Fibroblast of the aortic adventitia (primary cell): ENCODE results near the gene OR4D2. TPM values are rescaled to one million over a fixed set of nuclear protein-coding genes. Genes with fewer than 3 reads are reported as not detected.
"Not testable (repeated sequence)": the region's sequence is repeated elsewhere in the genome, so short reads cannot be mapped to it uniquely, and the experiment has no call there.

Source experiments
- DNase-seq: peaks from one replicate; pipeline ENCODE4 v3.0.0-alpha.2; 2010; ENCODE audit warnings: low read depth
- H3K4me3 ChIP-seq: 2 replicates; pipeline ENCODE4 v1.5.1; 2011; ENCODE audit warnings: low read depth, mild to moderate bottlenecking, control low read depth, low read length, moderate library complexity
- total RNA-seq: library from RNA; depleted of rRNA; stranded (reverse); fragments of >200 nt; gene quantifications from 2 replicates; pipeline ENCODE4 v1.2.3, GENCODE V29; 2012; ENCODE audit warnings: low replicate concordance
- TF ChIP-seq, protein P1 (sequence below): IDR thresholded peaks from 2 replicates; pipeline ENCODE4 v1.5.1; 2011; ENCODE audit warnings: mild to moderate bottlenecking, low read length, control low read depth, inconsistent platforms; ENCODE audit not compliant: insufficient read depth

OR4D2 gene
- total RNA-seq, 1 donor: not detected

DNA sequence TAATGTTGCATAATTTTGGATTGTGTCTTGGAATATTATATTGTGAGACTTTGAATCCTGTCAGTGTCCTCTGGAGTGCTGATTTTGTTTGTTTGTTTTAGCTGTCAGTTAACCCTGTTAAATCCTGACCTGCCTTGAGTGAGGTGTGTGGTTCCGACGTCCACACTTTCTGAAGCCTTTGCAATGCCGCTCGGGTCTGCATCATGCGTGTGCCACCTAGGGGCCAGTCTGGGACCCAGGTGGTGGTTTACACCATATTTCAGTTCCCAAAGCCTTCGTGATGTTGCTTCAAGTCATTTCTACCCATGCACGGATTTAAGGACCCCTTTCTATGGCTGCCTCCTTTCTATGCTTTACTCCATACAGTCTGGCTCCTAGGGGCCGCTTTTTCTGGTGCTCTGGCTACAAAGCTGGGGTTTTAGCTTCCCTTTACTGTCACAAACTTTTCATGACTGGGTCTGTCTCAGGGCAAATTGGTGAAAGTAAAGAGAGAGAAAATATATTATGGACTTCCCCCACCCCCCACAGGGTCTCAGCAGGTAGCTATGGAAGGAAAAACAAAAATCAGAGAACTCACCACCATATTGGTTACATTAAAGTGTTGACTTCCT is 30.0 kb upstream of the OR4D2 start:
- TF ChIP-seq, protein P1, sequence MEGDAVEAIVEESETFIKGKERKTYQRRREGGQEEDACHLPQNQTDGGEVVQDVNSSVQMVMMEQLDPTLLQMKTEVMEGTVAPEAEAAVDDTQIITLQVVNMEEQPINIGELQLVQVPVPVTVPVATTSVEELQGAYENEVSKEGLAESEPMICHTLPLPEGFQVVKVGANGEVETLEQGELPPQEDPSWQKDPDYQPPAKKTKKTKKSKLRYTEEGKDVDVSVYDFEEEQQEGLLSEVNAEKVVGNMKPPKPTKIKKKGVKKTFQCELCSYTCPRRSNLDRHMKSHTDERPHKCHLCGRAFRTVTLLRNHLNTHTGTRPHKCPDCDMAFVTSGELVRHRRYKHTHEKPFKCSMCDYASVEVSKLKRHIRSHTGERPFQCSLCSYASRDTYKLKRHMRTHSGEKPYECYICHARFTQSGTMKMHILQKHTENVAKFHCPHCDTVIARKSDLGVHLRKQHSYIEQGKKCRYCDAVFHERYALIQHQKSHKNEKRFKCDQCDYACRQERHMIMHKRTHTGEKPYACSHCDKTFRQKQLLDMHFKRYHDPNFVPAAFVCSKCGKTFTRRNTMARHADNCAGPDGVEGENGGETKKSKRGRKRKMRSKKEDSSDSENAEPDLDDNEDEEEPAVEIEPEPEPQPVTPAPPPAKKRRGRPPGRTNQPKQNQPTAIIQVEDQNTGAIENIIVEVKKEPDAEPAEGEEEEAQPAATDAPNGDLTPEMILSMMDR: peak; percentile 43
- H3K4me3 ChIP-seq: no peak overlapping the region
- DNase-seq: no peak

DNA sequence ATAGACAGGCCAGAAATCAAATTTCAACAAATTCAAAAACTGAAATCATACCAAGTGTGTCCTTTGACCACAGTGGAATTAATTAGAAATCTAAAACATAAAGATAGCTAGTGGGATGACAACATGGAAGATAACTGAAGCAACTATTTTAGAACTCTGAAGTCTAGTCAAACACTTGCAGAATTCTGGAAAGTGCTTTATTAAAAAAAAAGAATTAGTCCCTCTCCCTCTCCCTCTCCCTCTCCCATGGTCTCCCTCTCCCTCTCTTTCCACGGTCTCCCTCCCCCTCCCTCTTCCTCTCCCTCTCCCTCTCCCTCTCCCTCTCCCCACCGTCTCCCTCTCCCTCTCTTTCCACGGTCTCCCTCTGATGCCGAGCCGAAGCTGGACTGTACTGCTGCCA is 25.3 kb upstream of the OR4D2 start:
- DNase-seq: no peak
- TF ChIP-seq, protein P1: no peak
- no peak overlapping the region for H3K4me3 ChIP-seq

DNA sequence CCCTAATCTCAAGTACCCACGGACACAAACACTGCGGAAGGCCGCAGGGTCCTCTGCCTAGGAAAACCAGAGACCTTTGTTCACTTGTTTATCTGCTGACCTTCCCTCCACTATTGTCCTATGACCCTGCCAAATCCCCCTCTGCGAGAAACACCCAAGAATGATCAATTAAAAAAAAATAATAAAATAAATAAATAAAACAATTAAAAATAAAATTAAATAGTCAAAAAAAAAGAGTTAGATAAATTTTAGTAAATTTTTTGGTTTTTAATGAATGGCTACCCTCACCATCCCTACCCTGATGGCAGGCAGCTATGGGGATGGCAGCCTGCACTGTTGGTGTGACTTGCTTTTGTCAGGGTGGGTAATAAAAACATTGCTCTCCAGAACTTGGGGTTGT is 23.4 kb upstream of the OR4D2 start:
- not testable (repeated sequence) for H3K4me3 ChIP-seq, DNase-seq

DNA sequence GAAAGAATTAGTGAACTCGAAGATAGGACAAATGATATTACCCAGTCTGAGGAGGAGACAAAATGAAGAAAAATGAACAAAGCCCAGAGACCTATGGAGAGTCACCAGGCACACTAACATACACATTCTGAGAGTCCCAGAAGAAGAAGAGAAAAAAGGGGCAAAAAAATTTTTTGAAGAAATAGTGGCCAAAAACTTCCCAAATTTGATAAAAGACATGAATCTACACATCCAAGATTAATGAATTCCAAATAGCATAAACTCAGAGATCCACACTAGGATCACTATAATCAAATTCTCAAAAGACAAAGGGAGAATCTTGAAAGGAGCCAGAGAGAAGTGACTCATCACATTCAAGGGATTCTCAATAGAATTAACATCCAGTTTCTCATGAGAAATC is 22.0 kb upstream of the OR4D2 start:
- no peak for DNase-seq
- TF ChIP-seq, protein P1: no peak
- H3K4me3 ChIP-seq: no peak overlapping the region

DNA sequence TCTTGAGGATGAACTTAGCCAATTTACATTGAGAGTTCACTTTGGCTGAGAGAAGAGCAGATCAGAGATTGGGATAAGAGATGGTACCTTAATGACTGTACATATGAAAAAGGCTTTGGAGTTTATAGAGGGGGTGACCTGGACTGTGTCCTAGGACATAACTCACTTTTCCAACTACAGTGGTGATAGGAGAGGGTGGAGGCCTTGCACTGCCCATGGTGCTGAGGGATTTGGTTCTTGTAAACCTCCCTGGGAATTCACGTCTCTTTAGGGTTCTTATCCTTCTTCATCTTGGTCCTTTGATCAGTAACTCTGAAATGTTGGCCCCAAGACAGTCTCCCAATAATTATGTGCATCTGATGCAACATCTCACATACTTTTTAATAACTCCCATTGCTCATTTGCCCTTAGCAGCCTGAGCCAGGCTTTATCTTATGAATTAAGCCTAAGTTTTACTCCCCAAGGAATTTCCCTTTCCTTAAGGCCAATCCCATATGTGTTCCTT is 18.8 kb upstream of the OR4D2 start, which contains the start of gene OR4D1:
Gene OR4D1, plus strand, starts transcription at position 455 of the 505 bp plus-strand sequence. CDS start 6,770 bp downstream, outside the sequence.
- H3K4me3 ChIP-seq: no peak within 1 kb of the TSS
- TF ChIP-seq, protein P1: no peak
- DNase-seq: no peak

DNA sequence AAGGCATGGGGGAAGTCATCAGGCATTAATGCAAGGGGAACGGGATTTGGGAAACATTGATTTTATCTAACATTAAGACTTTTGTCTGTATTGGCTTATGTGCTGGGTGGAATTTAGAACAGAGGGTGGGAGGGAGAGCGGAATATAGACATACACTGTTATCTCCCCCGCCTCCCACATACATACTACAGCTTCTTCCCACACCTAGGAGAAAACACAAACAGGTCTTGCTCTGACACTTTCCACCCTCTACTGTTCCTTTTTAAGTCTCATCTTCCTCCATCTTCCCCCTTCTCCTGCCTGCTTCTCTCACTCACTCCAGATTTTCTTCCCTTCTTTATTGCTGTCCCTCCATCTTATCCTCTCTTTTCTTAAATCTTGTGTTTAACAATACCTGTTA is 18.2 kb upstream of the OR4D2 start:
- TF ChIP-seq, protein P1: no peak
- H3K4me3 ChIP-seq: no peak overlapping the region
- DNase-seq: no peak

DNA sequence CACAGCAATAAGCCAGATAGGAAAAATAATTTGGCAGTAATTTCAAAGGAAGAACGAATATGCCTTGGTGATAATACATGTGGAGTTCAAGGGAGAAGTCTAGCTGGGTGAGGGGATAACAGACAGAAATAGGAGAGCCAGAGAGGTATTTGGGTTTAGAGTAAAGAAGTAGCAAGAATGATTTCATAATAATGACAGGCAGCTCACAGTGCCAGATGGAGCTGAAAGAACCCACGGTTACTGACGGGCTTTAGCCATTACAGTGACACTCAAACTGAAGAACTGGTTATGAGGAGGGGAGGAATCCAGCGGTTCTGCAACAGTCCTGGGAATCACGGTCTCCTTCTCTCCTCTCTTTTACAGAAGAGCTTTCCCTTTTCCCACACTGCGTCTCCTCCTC is 16.4 kb upstream of the OR4D2 start:
- TF ChIP-seq, protein P1: no peak
- no peak for DNase-seq
- no peak overlapping the region for H3K4me3 ChIP-seq
